Colonic mucosa (tissue), 4 donors: ENCODE results near the gene MAU2. TPM values are rescaled to one million over a fixed set of nuclear protein-coding genes. Genes with fewer than 3 reads are reported as not detected.

Experiments used
- DNase-seq: peaks from one replicate; pipeline ENCODE4 v3.0.0-alpha.2; 2020
- H3K27ac ChIP-seq: fragments of 200-600 bp; one replicate; pipeline ENCODE4 v1.8.0; 2021
- H3K27me3 ChIP-seq: fragments of 200-600 bp; one replicate; pipeline ENCODE4 v1.8.0; 2021
- H3K36me3 ChIP-seq: fragments of 200-600 bp; one replicate; pipeline ENCODE4 v1.8.0; 2021
- H3K4me1 ChIP-seq: fragments of 200-600 bp; one replicate; pipeline ENCODE4 v1.8.0; 2021; ENCODE audit warnings: mild to moderate bottlenecking
- H3K4me3 ChIP-seq: fragments of 200-600 bp; one replicate; pipeline ENCODE4 v1.8.0; 2021
- H3K9ac ChIP-seq, 2 donors: one replicate each; pipeline ENCODE4 v1.7.0; 2013; ENCODE audit warnings: control low read depth in 2 of 2, low read depth in 2 of 2, low read length in 2 of 2
- H3K9me3 ChIP-seq: fragments of 200-600 bp; one replicate; pipeline ENCODE4 v1.8.0; 2021
- intact Hi-C: fragments of 100-400 bp; cut with DNase I; formaldehyde crosslinking; loops from one replicate; pipeline ENCODE4 v1.14.1; 2022
- total RNA-seq, 2 donors: library from RNA; stranded (reverse); fragmentation: NEBNext Ultra II Directional in 1 of 2; extraction: Animal tissue kit (Norgen Biotek cat#: 25700) in 1 of 2; gene quantifications; one replicate each; pipeline ENCODE4 v1.2.1, GENCODE V29; 2021
- TF ChIP-seq, protein P1 (sequence below): fragments of 200-600 bp; IDR thresholded peaks from one replicate; pipeline ENCODE4 v1.8.0; 2022; ENCODE audit warnings: antibody characterized with exemption, mild to moderate bottlenecking
- donor health status: healthy.
- donor health status: DM: no; HTN: no; CAD: no.
- donor health status: DM: no; HTN: no; CAD: no.

The MAU2 gene
- total RNA-seq, 2 donors from 2014 or later = 33.5 to 56.7 TPM

DNA sequence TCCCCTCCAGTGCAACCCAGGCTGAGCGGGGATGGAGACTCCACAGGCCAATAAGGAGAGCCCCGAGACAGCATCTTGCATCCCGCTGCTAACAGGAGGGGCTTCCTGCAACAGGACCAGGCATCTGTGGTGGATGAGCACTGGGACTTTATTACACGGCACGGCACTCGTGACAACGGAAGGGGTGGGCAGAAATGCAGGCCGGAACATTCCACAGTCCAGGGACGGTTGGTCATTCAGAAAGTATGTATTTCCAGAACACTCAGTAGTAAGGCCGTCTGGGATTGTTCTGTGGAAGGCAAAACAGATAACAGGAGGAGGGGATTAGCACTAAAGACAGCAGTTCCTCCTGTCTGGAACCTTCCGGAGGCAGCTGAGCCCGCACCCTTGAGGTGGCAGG, 44.2 kb upstream of the MAU2 start:
- Histone ChIP-seq H3K36me3 (peaks cover 8% of the 10 kb centered on the region), H3K9me3 (no peaks in the 10 kb centered on the region), H3K27me3 (no peaks in the 10 kb centered on the region), H3K9ac (no peak overlapping the region), H3K4me1 (no peaks in the 10 kb centered on the region), H3K27ac (no peak overlapping the region), H3K4me3 (no peak overlapping the region)
- intact Hi-C loops = no loop called here
- DNase-seq = no peak
- TF ChIP-seq, protein P1, sequence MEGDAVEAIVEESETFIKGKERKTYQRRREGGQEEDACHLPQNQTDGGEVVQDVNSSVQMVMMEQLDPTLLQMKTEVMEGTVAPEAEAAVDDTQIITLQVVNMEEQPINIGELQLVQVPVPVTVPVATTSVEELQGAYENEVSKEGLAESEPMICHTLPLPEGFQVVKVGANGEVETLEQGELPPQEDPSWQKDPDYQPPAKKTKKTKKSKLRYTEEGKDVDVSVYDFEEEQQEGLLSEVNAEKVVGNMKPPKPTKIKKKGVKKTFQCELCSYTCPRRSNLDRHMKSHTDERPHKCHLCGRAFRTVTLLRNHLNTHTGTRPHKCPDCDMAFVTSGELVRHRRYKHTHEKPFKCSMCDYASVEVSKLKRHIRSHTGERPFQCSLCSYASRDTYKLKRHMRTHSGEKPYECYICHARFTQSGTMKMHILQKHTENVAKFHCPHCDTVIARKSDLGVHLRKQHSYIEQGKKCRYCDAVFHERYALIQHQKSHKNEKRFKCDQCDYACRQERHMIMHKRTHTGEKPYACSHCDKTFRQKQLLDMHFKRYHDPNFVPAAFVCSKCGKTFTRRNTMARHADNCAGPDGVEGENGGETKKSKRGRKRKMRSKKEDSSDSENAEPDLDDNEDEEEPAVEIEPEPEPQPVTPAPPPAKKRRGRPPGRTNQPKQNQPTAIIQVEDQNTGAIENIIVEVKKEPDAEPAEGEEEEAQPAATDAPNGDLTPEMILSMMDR = no peak

DNA sequence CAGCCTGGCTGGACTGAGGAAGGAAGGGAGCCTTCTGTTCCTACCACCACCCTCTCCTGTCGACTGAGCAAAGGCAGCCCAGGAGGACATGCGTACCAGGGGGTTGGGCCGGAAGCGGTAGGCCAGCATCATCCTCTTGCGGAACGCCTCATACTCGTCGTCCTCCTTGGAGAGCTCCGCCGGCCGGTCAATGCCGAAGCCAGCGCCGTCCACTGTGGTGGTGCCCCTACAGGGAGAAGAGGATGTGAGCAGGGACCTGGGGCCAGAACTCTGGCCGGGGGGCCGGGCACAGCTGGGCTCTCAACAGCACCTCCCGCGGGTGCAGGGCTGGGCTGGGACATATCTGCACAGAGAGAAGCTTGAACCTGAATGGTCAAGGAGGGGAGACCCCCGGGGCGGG, 43.8 kb upstream of the MAU2 start:
- Histone ChIP-seq H3K4me3 (no peak overlapping the region), H3K4me1 (no peaks in the 10 kb centered on the region), H3K9ac (no peak overlapping the region), H3K9me3 (no peaks in the 10 kb centered on the region), H3K36me3 (peaks cover 8% of the 10 kb centered on the region), H3K27me3 (no peaks in the 10 kb centered on the region), H3K27ac (no peak overlapping the region)
- DNase-seq = no peak
- TF ChIP-seq, protein P1 = no peak
- intact Hi-C loops = no loop called here

DNA sequence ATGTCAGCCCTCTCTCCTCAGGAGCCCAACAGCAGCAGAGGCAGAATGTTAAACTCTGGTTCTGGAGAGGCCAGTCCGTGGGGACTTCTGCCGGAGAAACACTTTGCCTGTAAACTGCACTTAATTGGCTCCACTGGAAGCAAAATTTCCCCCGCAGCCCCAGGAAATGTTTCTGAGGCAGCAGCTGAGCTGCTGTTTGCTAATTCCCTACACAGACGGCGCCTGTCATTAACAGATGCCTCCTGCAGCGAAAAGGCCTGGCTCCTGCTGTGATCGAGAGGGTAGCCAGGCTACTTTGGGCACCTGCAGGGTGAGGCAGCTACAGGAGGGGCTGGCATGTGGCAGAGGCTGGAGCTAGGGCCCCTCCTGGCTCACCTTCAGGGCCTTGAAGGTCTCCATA, 42.3 kb upstream of the MAU2 start:
- H3K4me1 ChIP-seq = no peaks in the 10 kb centered on the region
- H3K9me3 ChIP-seq = no peaks in the 10 kb centered on the region
- no peak overlapping the region for H3K27ac ChIP-seq
- DNase-seq = no peak
- H3K9ac ChIP-seq = no peak overlapping the region
- intact Hi-C loops = no loop called here
- H3K4me3 ChIP-seq = no peak overlapping the region
- TF ChIP-seq, protein P1 = no peak
- peaks cover 8% of the 10 kb centered on the region for H3K36me3 ChIP-seq
- no peaks in the 10 kb centered on the region for H3K27me3 ChIP-seq

DNA sequence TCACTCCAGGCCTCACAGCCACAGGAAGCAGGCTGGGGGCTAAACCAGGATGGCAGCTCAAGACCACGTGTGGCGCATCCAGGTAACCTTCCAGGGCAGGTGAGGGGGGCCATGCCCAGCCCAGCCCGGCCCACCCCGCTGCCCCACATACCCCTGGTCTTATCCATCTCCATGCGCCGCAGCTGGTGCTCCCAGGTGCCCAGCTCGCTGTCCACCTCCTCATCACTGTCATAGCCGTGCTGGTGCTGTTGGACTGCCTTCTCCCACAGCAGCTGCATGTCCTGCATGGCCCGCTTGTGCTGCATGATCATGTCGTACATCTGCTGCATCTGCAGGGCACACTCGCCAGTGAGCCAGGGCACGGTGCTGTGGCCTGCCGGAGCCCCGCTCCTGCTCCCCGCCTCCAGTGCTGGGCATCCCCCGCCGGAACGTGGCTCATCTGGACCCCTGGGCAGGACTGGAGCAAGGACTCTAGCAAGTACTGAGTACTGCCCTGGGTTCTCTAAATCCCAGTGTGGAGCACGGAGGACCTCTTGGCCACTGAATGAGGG, 41.5 kb upstream of the MAU2 start:
- intact Hi-C loops = no loop called here
- TF ChIP-seq, protein P1 = no peak
- no peak overlapping the region for H3K9ac ChIP-seq
- no peaks in the 10 kb centered on the region for H3K4me1 ChIP-seq
- DNase-seq = no peak
- no peaks in the 10 kb centered on the region for H3K27me3 ChIP-seq
- no peak overlapping the region for H3K4me3 ChIP-seq
- H3K36me3 ChIP-seq = peaks cover 8% of the 10 kb centered on the region
- no peak overlapping the region for H3K27ac ChIP-seq
- no peaks in the 10 kb centered on the region for H3K9me3 ChIP-seq

DNA sequence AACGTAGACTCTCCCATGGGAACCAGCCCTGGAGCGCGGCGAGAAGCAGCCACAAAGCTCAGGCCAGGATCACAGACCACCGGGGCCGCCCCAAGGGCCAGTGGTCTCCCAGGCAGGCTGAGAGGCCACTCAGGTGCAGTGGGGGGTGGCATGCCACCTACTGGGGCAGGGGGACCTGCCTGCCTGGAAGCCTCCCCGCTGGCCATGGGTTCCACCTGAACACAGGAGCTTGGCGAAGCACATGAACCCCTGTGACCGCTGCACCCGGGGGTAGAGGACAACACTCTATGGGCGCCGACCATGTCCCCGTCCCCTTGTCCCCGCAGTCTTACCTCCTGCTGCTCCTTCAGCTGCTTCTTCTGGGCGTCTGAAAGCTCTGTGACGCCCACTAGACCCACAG, 40.8 kb upstream of the MAU2 start:
- Histone ChIP-seq H3K36me3 (peaks cover 8% of the 10 kb centered on the region), H3K4me1 (no peaks in the 10 kb centered on the region), H3K9ac (no peak overlapping the region), H3K9me3 (no peaks in the 10 kb centered on the region), H3K27ac (no peak overlapping the region), H3K4me3 (no peak overlapping the region), H3K27me3 (no peaks in the 10 kb centered on the region)
- TF ChIP-seq, protein P1 = no peak
- DNase-seq = no peak
- intact Hi-C loops = no loop called here

DNA sequence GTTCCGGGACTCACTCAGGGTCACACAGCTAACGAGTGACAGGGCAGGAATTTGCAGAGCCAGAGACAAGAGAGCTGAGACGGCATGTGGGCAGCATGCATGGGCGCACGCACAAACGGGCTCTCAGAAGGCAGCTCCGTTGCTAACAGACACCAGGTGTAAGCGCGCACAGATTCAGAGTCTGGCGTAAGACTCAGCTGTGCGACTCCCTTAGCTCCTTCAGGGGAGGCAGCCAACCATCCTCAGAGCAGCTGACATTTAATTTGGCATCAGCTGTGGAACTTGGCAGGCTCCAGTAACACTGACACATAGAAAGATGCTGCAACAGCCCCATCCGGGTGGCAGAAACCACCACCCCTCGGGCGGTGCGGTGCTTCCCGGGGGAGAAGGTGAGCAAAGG, 40.1 kb upstream of the MAU2 start:
- Histone ChIP-seq H3K9me3 (no peaks in the 10 kb centered on the region), H3K27me3 (no peaks in the 10 kb centered on the region), H3K9ac (no peak overlapping the region), H3K4me3 (no peak overlapping the region), H3K4me1 (no peaks in the 10 kb centered on the region), H3K27ac (no peak overlapping the region), H3K36me3 (peaks cover 8% of the 10 kb centered on the region)
- intact Hi-C loops = no loop called here
- TF ChIP-seq, protein P1 = no peak
- DNase-seq = no peak
